ENCODE results near the gene EMSY.

GRCh38 chr11:76462317-76462716 lies 17.5 kb downstream of the EMSY start:
- TF ChIP-seq CTCF (IDR thresholded peaks at IDR 0.05): no peak
- TF ChIP-seq POLR2A (IDR thresholded peaks at IDR 0.05): no peak
